ENCODE data around the gene FXYD2.
A peak's percentile ranks its signal among the peaks of the same experiment; 100 is the strongest.

FXYD2 gene

DNA sequence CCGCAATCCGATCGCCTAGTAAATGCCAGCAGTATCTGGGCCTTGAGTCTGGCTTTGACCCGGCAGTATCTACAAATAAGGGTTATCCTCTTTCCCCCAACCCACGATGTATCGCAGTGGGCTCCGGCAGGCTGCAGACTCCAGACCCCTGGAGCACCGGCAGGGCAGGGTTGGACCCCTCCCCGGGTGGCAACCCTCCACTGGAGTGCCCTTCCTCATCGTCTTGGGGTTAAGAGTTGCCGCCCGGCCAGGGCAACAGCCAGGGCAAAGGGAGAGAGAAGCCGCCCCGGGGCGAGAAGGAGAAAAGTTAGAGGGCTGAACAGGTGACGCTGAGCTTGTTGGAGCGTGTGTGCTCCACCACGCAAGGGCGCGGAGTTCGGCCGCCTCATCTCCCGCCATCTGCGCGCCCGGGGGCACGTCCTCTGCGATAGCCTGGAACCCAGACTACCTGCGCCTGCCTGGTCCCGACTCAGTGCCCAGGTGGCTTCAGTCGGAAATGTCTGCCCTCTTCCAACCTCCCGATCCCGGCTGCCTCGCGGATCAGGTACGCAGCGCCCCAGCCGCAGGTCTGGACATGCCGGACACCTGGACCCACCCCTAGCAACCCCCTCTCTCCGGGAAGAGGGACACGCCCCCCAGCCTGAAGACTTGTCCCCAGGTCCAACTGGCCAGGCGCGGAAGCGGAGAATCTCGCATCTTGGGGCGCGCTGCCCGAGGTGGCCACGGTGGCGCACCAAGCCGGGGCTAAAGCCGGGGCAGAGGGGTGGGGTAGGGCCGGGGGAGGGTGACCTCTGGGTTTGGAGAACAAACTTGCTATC, 28.7 kb downstream of the FXYD2 start:
- H3K36me3 ChIP-seq (replicated peaks in 1 of 2; ENCODE audit: control insufficient read depth in 2 of 2, insufficient read depth in 2 of 2, low read length in 2 of 2), result no peaks in the 10 kb centered on the region
- no peak overlapping the region for H3K27ac ChIP-seq (replicated peaks; ENCODE audit: low read length)
- no CpG with 5 or more reads among the region's 53 CpGs for WGBS, 2 donors (ENCODE audit: extremely low coverage in 2 of 2, insufficient read length in 2 of 2, insufficient replicate concordance in 1 of 2)
- peaks cover 0 to 2% of the 10 kb centered on the region in 2 donors for H3K9me3 ChIP-seq (replicated peaks in 1 of 2; ENCODE audit: control insufficient read depth in 2 of 2, insufficient read depth in 1 of 2, low read depth in 1 of 2, low read length in 2 of 2)
- no peak overlapping the region for H4K8ac ChIP-seq (ENCODE audit: low read depth, low read length)
- H3K9ac ChIP-seq (ENCODE audit: low read depth, low read length, poor library complexity), result peak overlapping the region; percentile 27
- H3K4me3 ChIP-seq (ENCODE audit: low read length in 2 of 2), result peak overlapping the region in 1 of 2 donors; percentile 47
- peak overlapping the region; percentile 61 for H3K14ac ChIP-seq (ENCODE audit: low read length)
- peak overlapping the region; percentile 61 for H3K18ac ChIP-seq (ENCODE audit: low read length)
- H3K27me3 ChIP-seq (ENCODE audit: control insufficient read depth in 3 of 3, insufficient read depth in 3 of 3, low read depth in 1 of 3, low read length in 3 of 3), result peaks cover 24 to 91% (median 75%) of the 10 kb centered on the region in 3 experiments
- H3K23ac ChIP-seq (ENCODE audit: low read depth, low read length, poor library complexity), result peak overlapping the region; percentile 22
- H4K91ac ChIP-seq (ENCODE audit: low read depth, low read length, poor library complexity), result no peak overlapping the region
- H3K4ac ChIP-seq (ENCODE audit: low read length), result no peak overlapping the region
- H2BK12ac ChIP-seq (ENCODE audit: low read length), result no peak overlapping the region
- peaks cover 0 to 9% of the 10 kb centered on the region in 2 donors for H3K4me1 ChIP-seq (ENCODE audit: control insufficient read depth in 2 of 2, insufficient read depth in 1 of 2, low read depth in 1 of 2, low read length in 2 of 2)
- peaks cover 2% of the 10 kb centered on the region for H3K79me1 ChIP-seq (ENCODE audit: low read depth, low read length)
- no peak overlapping the region for H2BK15ac ChIP-seq (ENCODE audit: low read length)
- H2BK120ac ChIP-seq (ENCODE audit: low read depth, low read length), result no peak overlapping the region
- peak overlapping the region; percentile 92 for H3K4me2 ChIP-seq (ENCODE audit: insufficient read depth, low read length, poor library complexity, severe bottlenecking)
- no peak overlapping the region for H2AFZ ChIP-seq (ENCODE audit: low read length)
- H2BK5ac ChIP-seq (ENCODE audit: low read length), result no peak overlapping the region
- peak overlapping the region; percentile 5 for H2AK5ac ChIP-seq (ENCODE audit: low read depth, low read length)
- no peak for DNase-seq (ENCODE audit: low spot score)

DNA sequence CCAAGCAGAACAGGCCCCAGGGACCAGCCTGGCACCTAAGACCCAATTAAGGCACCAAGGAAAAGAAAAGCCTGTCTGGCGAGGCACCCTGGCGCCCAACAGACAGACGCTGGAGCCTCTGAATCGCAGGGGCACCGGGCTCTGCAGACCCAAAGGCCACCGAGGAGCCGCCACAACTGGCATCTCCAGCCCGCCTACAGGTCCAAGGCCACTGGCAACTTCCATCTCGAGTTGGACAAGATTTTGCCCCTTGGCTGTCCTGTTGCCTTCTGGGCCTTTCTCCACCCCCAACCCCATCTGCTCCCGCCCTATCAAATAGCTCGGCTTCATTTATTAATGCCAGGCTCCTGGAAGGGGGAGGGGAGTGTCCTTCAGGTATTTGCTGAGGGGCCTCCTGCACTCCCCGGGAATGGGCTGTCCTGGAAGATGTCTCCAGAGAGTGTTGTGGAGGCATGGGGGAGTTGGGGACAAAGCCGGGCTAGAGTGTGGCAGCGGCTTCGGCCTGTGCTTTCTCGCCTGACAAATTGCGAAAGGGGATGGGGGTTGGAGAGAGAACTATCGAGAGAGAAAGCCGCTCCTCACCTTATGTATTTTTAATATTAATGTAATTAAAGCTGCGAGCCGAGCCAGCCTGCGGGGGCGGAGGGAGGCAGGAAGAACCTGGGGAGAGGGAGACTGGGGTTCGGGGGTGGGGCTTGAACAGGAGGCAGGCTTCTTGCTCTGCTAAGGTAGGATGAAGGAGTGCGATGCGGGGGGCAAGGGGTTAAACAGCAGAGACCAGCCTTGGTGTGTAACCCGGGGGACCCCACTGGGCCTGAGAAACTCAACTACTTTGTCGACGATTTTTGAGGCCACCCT, 29.5 kb downstream of the FXYD2 start:
- Histone ChIP-seq H2BK12ac (ENCODE audit: low read length) (no peak overlapping the region), H4K8ac (ENCODE audit: low read depth, low read length) (no peak overlapping the region), H3K9ac (ENCODE audit: low read depth, low read length, poor library complexity) (no peak overlapping the region), H2BK120ac (ENCODE audit: low read depth, low read length) (no peak overlapping the region), H3K27me3 (ENCODE audit: control insufficient read depth in 3 of 3, insufficient read depth in 3 of 3, low read depth in 1 of 3, low read length in 3 of 3) (peaks cover 24 to 89% (median 75%) of the 10 kb centered on the region in 3 experiments), H3K9me3 (replicated peaks in 1 of 2; ENCODE audit: control insufficient read depth in 2 of 2, insufficient read depth in 1 of 2, low read depth in 1 of 2, low read length in 2 of 2) (peaks cover 0 to 2% of the 10 kb centered on the region in 2 donors), H2BK15ac (ENCODE audit: low read length) (no peak overlapping the region), H2AFZ (ENCODE audit: low read length) (no peak overlapping the region), H3K18ac (ENCODE audit: low read length) (no peak overlapping the region), H4K91ac (ENCODE audit: low read depth, low read length, poor library complexity) (no peak overlapping the region), H3K14ac (ENCODE audit: low read length) (no peak overlapping the region), H2AK5ac (ENCODE audit: low read depth, low read length) (no peak overlapping the region), H3K23ac (ENCODE audit: low read depth, low read length, poor library complexity) (peak overlapping the region; percentile 22), H3K4me2 (ENCODE audit: insufficient read depth, low read length, poor library complexity, severe bottlenecking) (no peak overlapping the region), H3K4me1 (ENCODE audit: control insufficient read depth in 2 of 2, insufficient read depth in 1 of 2, low read depth in 1 of 2, low read length in 2 of 2) (peaks cover 0 to 9% of the 10 kb centered on the region in 2 donors), H3K27ac (replicated peaks; ENCODE audit: low read length) (no peak overlapping the region), H3K36me3 (replicated peaks in 1 of 2; ENCODE audit: control insufficient read depth in 2 of 2, insufficient read depth in 2 of 2, low read length in 2 of 2) (no peaks in the 10 kb centered on the region), H3K4ac (ENCODE audit: low read length) (no peak overlapping the region), H3K79me1 (ENCODE audit: low read depth, low read length) (peaks cover 2% of the 10 kb centered on the region), H3K4me3 (ENCODE audit: low read length in 2 of 2) (no peak overlapping the region), H2BK5ac (ENCODE audit: low read length) (no peak overlapping the region)
- no CpG with 5 or more reads among the region's 29 CpGs for WGBS, 2 donors (ENCODE audit: extremely low coverage in 2 of 2, insufficient read length in 2 of 2, insufficient replicate concordance in 1 of 2)
- DNase-seq (ENCODE audit: low spot score), result no peak

DNA sequence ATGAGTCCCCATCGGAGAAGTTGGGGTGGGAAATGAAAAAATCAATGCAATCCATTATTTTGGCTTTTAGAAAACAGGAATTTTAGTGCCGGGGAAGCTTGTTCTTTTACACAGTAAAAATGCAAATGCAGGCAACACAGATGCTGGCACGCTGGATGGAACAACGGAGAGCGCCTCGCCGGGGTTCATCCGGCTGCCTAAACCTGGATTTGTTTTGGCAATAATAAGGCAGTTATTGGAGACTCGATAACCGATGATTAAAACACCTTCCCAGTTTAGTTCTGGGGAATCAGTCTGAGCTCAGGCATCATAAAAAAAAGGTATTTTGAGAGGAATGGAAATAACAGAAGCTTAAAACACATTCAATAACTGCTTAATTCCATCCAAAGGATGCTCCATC, 30.4 kb downstream of the FXYD2 start:
- no peak overlapping the region for H3K14ac ChIP-seq (ENCODE audit: low read length)
- no CpG with 5 or more reads among the region's 10 CpGs for WGBS, 2 donors (ENCODE audit: extremely low coverage in 2 of 2, insufficient read length in 2 of 2, insufficient replicate concordance in 1 of 2)
- no peak overlapping the region for H3K9ac ChIP-seq (ENCODE audit: low read depth, low read length, poor library complexity)
- peaks cover 24 to 88% (median 68%) of the 10 kb centered on the region in 3 experiments for H3K27me3 ChIP-seq (ENCODE audit: control insufficient read depth in 3 of 3, insufficient read depth in 3 of 3, low read depth in 1 of 3, low read length in 3 of 3)
- H3K36me3 ChIP-seq (replicated peaks in 1 of 2; ENCODE audit: control insufficient read depth in 2 of 2, insufficient read depth in 2 of 2, low read length in 2 of 2), result no peaks in the 10 kb centered on the region
- no peak for DNase-seq (ENCODE audit: low spot score)
- no peak overlapping the region for H2BK120ac ChIP-seq (ENCODE audit: low read depth, low read length)
- H2AK5ac ChIP-seq (ENCODE audit: low read depth, low read length), result no peak overlapping the region
- H2BK15ac ChIP-seq (ENCODE audit: low read length), result no peak overlapping the region
- H2BK12ac ChIP-seq (ENCODE audit: low read length), result no peak overlapping the region
- H2AFZ ChIP-seq (ENCODE audit: low read length), result no peak overlapping the region
- H3K4me1 ChIP-seq (ENCODE audit: control insufficient read depth in 2 of 2, insufficient read depth in 1 of 2, low read depth in 1 of 2, low read length in 2 of 2), result peaks cover 0 to 9% of the 10 kb centered on the region in 2 donors
- no peak overlapping the region for H2BK5ac ChIP-seq (ENCODE audit: low read length)
- peaks cover 2% of the 10 kb centered on the region for H3K79me1 ChIP-seq (ENCODE audit: low read depth, low read length)
- no peak overlapping the region for H3K4me3 ChIP-seq (ENCODE audit: low read length in 2 of 2)
- no peak overlapping the region for H4K91ac ChIP-seq (ENCODE audit: low read depth, low read length, poor library complexity)
- no peak overlapping the region for H4K8ac ChIP-seq (ENCODE audit: low read depth, low read length)
- H3K4ac ChIP-seq (ENCODE audit: low read length), result no peak overlapping the region
- H3K4me2 ChIP-seq (ENCODE audit: insufficient read depth, low read length, poor library complexity, severe bottlenecking), result no peak overlapping the region
- no peak overlapping the region for H3K18ac ChIP-seq (ENCODE audit: low read length)
- no peak overlapping the region for H3K23ac ChIP-seq (ENCODE audit: low read depth, low read length, poor library complexity)
- no peak overlapping the region for H3K27ac ChIP-seq (replicated peaks; ENCODE audit: low read length)
- peaks cover 0 to 2% of the 10 kb centered on the region in 2 donors for H3K9me3 ChIP-seq (replicated peaks in 1 of 2; ENCODE audit: control insufficient read depth in 2 of 2, insufficient read depth in 1 of 2, low read depth in 1 of 2, low read length in 2 of 2)

DNA sequence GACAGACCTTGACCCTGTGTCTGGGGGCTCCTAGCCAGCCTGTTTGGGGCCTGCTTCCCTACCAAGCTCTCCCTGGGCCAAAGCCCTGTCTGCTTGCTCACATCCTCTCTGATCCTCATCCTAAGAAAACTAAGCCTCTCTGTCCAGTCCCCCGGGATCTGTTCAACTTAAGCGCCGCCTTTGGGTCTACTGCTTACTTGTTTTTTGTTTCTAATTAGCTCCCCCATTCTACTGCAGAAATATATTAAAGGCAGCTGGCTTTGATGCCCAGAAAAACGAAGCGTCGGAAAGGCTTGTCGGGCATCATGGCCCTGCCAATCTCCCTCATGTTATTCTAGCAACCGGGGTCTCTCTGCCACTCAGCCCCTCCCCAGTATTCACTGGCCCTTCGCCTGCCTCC, 31.0 kb downstream of the FXYD2 start:
- no peak overlapping the region for H2AK5ac ChIP-seq (ENCODE audit: low read depth, low read length)
- no peak overlapping the region for H3K9ac ChIP-seq (ENCODE audit: low read depth, low read length, poor library complexity)
- DNase-seq (ENCODE audit: low spot score), result no peak

More for the DNA sequence above, 31.0 kb downstream of the FXYD2 start:
- Histone ChIP-seq H2BK120ac (ENCODE audit: low read depth, low read length) (no peak overlapping the region), H2BK5ac (ENCODE audit: low read length) (no peak overlapping the region), H3K18ac (ENCODE audit: low read length) (no peak overlapping the region), H3K27ac (replicated peaks; ENCODE audit: low read length) (no peak overlapping the region), H3K4me3 (ENCODE audit: low read length in 2 of 2) (no peak overlapping the region), H3K4me1 (ENCODE audit: control insufficient read depth in 2 of 2, insufficient read depth in 1 of 2, low read depth in 1 of 2, low read length in 2 of 2) (peaks cover 0 to 9% of the 10 kb centered on the region in 2 donors), H3K36me3 (replicated peaks in 1 of 2; ENCODE audit: control insufficient read depth in 2 of 2, insufficient read depth in 2 of 2, low read length in 2 of 2) (no peaks in the 10 kb centered on the region), H2AFZ (ENCODE audit: low read length) (no peak overlapping the region), H2BK15ac (ENCODE audit: low read length) (no peak overlapping the region), H3K4ac (ENCODE audit: low read length) (no peak overlapping the region), H3K27me3 (ENCODE audit: control insufficient read depth in 3 of 3, insufficient read depth in 3 of 3, low read depth in 1 of 3, low read length in 3 of 3) (peaks cover 24 to 82% (median 63%) of the 10 kb centered on the region in 3 experiments), H3K79me1 (ENCODE audit: low read depth, low read length) (peaks cover 2% of the 10 kb centered on the region), H3K9me3 (replicated peaks in 1 of 2; ENCODE audit: control insufficient read depth in 2 of 2, insufficient read depth in 1 of 2, low read depth in 1 of 2, low read length in 2 of 2) (peaks cover 0 to 2% of the 10 kb centered on the region in 2 donors), H4K91ac (ENCODE audit: low read depth, low read length, poor library complexity) (no peak overlapping the region), H3K14ac (ENCODE audit: low read length) (no peak overlapping the region), H2BK12ac (ENCODE audit: low read length) (no peak overlapping the region), H4K8ac (ENCODE audit: low read depth, low read length) (no peak overlapping the region), H3K4me2 (ENCODE audit: insufficient read depth, low read length, poor library complexity, severe bottlenecking) (no peak overlapping the region), H3K23ac (ENCODE audit: low read depth, low read length, poor library complexity) (no peak overlapping the region)
- no CpG with 5 or more reads among the region's 9 CpGs for WGBS, 2 donors (ENCODE audit: extremely low coverage in 2 of 2, insufficient read length in 2 of 2, insufficient replicate concordance in 1 of 2)
